Measurements from ENCODE around the gene CNTNAP4.

- TF ChIP-seq CTCF (IDR thresholded peaks at IDR 0.05) (no peak), POLR2AphosphoS5 (IDR thresholded peaks at IDR 0.05) (no peak), EP300 (IDR thresholded peaks at IDR 0.05; ENCODE audit: low read depth) (no peak)
Measured at GRCh38 chr16:76390476-76390875, 113.3 kb downstream of the CNTNAP4 start.
